DND-41 (cell line): ENCODE results near the gene SMCO3.

Source experiments
- ATAC-seq: fragments of 200-7000 bp; cut with Tn5 transposase; 3 replicates; pipeline ENCODE4 v1.9.1; 2021; ENCODE audit warnings: low read depth; ENCODE audit not compliant: insufficient read depth
- DNase-seq: peaks from one replicate; pipeline ENCODE4 v3.0.0-alpha.2; 2020
- H2AFZ ChIP-seq: 2 replicates; pipeline ENCODE4 v1.6.0; 2012; ENCODE audit warnings: low read depth, low read length
- H3K27ac ChIP-seq: 2 replicates; pipeline ENCODE4 v1.5.1; 2012; ENCODE audit warnings: low read length, inconsistent platforms
- H3K27me3 ChIP-seq: fragments of 200-600 bp; sonication (generic); 2 replicates; pipeline ENCODE4 v1.6.0; 2012; ENCODE audit warnings: low read length, mild to moderate bottlenecking, inconsistent platforms; ENCODE audit not compliant: insufficient read depth, poor library complexity
- H3K36me3 ChIP-seq: 2 replicates; pipeline ENCODE4 v1.5.1; 2012; ENCODE audit warnings: low read length, inconsistent platforms; ENCODE audit not compliant: insufficient read depth
- H3K4me1 ChIP-seq: 2 replicates; pipeline ENCODE4 v1.5.1; 2012; ENCODE audit warnings: mild to moderate bottlenecking, low read length; ENCODE audit not compliant: insufficient read depth
- H3K4me2 ChIP-seq: 2 replicates; pipeline ENCODE4 v1.6.0; 2012; ENCODE audit warnings: mild to moderate bottlenecking, moderate library complexity, low read length, inconsistent platforms; ENCODE audit not compliant: insufficient read depth
- H3K4me3 ChIP-seq, 2 experiments: fragments of 200-600 bp in 1 of 2; shearing (Covaris generic) in 1 of 2; 2 replicates each; pipeline ENCODE4 v1.5.1; 2012 to 2016; ENCODE audit warnings: inconsistent platforms in 2 of 2, low read length in 2 of 2, mild to moderate bottlenecking in 2 of 2, low read depth in 1 of 2, moderate library complexity in 1 of 2
- H3K79me2 ChIP-seq: 2 replicates; pipeline ENCODE4 v1.6.0; 2012; ENCODE audit warnings: low read length, inconsistent platforms; ENCODE audit not compliant: insufficient read depth
- H3K9ac ChIP-seq: 2 replicates; pipeline ENCODE4 v1.6.0; 2012; ENCODE audit warnings: low read depth, mild to moderate bottlenecking, inconsistent platforms, low read length, moderate library complexity
- H3K9me3 ChIP-seq: 2 replicates; pipeline ENCODE4 v1.5.1; 2012; ENCODE audit warnings: low read length, moderate library complexity, mild to moderate bottlenecking, inconsistent platforms; ENCODE audit not compliant: insufficient read depth, severe bottlenecking
- H4K20me1 ChIP-seq: 2 replicates; pipeline ENCODE4 v1.6.0; 2012; ENCODE audit warnings: low read length; ENCODE audit not compliant: insufficient read depth
- EZH2 ChIP-seq: IDR thresholded peaks from 3 replicates; pipeline ENCODE4 v1.6.1; 2012; ENCODE audit warnings: borderline replicate concordance, low read depth, mild to moderate bottlenecking, moderate library complexity, low read length, inconsistent platforms; ENCODE audit not compliant: severe bottlenecking
- TF ChIP-seq, protein P1 (sequence below): IDR thresholded peaks from 2 replicates; pipeline ENCODE4 v1.5.1; 2012; ENCODE audit warnings: borderline replicate concordance, low read length, moderate library complexity, mild to moderate bottlenecking; ENCODE audit not compliant: poor library complexity, severe bottlenecking; ENCODE audit errors: extremely low read depth

The SMCO3 gene

GRCh38 chr12:14845350-14845750 is 31.4 kb upstream of the SMCO3 start:
- TF ChIP-seq EZH2: no peak
- TF ChIP-seq, protein P1, sequence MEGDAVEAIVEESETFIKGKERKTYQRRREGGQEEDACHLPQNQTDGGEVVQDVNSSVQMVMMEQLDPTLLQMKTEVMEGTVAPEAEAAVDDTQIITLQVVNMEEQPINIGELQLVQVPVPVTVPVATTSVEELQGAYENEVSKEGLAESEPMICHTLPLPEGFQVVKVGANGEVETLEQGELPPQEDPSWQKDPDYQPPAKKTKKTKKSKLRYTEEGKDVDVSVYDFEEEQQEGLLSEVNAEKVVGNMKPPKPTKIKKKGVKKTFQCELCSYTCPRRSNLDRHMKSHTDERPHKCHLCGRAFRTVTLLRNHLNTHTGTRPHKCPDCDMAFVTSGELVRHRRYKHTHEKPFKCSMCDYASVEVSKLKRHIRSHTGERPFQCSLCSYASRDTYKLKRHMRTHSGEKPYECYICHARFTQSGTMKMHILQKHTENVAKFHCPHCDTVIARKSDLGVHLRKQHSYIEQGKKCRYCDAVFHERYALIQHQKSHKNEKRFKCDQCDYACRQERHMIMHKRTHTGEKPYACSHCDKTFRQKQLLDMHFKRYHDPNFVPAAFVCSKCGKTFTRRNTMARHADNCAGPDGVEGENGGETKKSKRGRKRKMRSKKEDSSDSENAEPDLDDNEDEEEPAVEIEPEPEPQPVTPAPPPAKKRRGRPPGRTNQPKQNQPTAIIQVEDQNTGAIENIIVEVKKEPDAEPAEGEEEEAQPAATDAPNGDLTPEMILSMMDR: peak; percentile 95
- no peaks in the 10 kb centered on the region for H3K36me3 ChIP-seq
- H2AFZ ChIP-seq: peak overlapping the region; percentile 77
- H3K79me2 ChIP-seq: no peaks in the 10 kb centered on the region
- peak; percentile 91 for ATAC-seq
- peak; percentile 63 for DNase-seq
- H3K9me3 ChIP-seq: no peaks in the 10 kb centered on the region
- peak overlapping the region; percentile 45 for H3K4me2 ChIP-seq
- H3K27ac ChIP-seq: peak overlapping the region; percentile 65
- no peak overlapping the region for H3K4me3 ChIP-seq
- no peaks in the 10 kb centered on the region for H3K27me3 ChIP-seq
- no peaks in the 10 kb centered on the region for H4K20me1 ChIP-seq
- H3K9ac ChIP-seq: no peak overlapping the region
- peaks cover 11% of the 10 kb centered on the region for H3K4me1 ChIP-seq

- DNase-seq (no peak), ATAC-seq (no peak)
- no peaks in the 10 kb centered on the region for H3K9me3 ChIP-seq
- H2AFZ ChIP-seq: no peak overlapping the region
- H3K4me2 ChIP-seq: no peak overlapping the region
- H3K36me3 ChIP-seq: no peaks in the 10 kb centered on the region
- no peaks in the 10 kb centered on the region for H4K20me1 ChIP-seq
- no peaks in the 10 kb centered on the region for H3K79me2 ChIP-seq
- no peak overlapping the region for H3K4me3 ChIP-seq
- H3K27ac ChIP-seq: no peak overlapping the region
- TF ChIP-seq EZH2: no peak
- TF ChIP-seq, protein P1: no peak
- H3K4me1 ChIP-seq: peaks cover 11% of the 10 kb centered on the region
- H3K9ac ChIP-seq: no peak overlapping the region
- H3K27me3 ChIP-seq: no peaks in the 10 kb centered on the region
These were observed 30.4 kb upstream of the SMCO3 start for GRCh38 chr12:14844401-14844800.

GRCh38 chr12:14843425-14843887 is 29.5 kb upstream of the SMCO3 start, which contains the start of gene ART4:
TSS of gene ART4 (minus strand) at chr12:14843526. CDS start at chr12:14843113, 413 bp downstream.
- H3K36me3 ChIP-seq: no peaks in the 10 kb centered on the region
- H3K27me3 ChIP-seq: no peaks in the 10 kb centered on the region
- no peak within 1 kb of the TSS for H2AFZ ChIP-seq
- H3K4me3 ChIP-seq: no peak within 1 kb of the TSS
- H3K4me2 ChIP-seq: no peak within 1 kb of the TSS
- H3K9me3 ChIP-seq: no peaks in the 10 kb centered on the region
- DNase-seq (no peak), ATAC-seq (no peak)
- peaks cover 11% of the 10 kb centered on the region for H3K4me1 ChIP-seq
- no peaks in the 10 kb centered on the region for H3K79me2 ChIP-seq
- no peak for TF ChIP-seq EZH2
- TF ChIP-seq, protein P1: no peak
- H3K9ac ChIP-seq: no peak within 1 kb of the TSS
- H3K27ac ChIP-seq: no peak within 1 kb of the TSS
- no peaks in the 10 kb centered on the region for H4K20me1 ChIP-seq

GRCh38 chr12:14842315-14842714 is 28.3 kb upstream of the SMCO3 start:
- no peak for TF ChIP-seq EZH2
- TF ChIP-seq, protein P1: no peak
- Histone ChIP-seq H3K4me2 (no peak overlapping the region), H3K27me3 (no peaks in the 10 kb centered on the region), H3K36me3 (no peaks in the 10 kb centered on the region), H3K79me2 (no peaks in the 10 kb centered on the region), H3K27ac (no peak overlapping the region), H3K9me3 (no peaks in the 10 kb centered on the region), H3K4me3 (no peak overlapping the region), H3K9ac (no peak overlapping the region), H2AFZ (no peak overlapping the region), H3K4me1 (peaks cover 11% of the 10 kb centered on the region), H4K20me1 (no peaks in the 10 kb centered on the region)
- DNase-seq (no peak), ATAC-seq (no peak)
